Measurements from ENCODE around the gene MACROD2. TPM values are rescaled to one million over a fixed set of nuclear protein-coding genes. Genes with fewer than 3 reads are reported as not detected.
A peak's percentile ranks its signal among the peaks of the same experiment; 100 is the strongest.

The MACROD2 gene
- polyA plus RNA-seq, 2 of the 4 experiments (the other 2 are of a cell fraction), result 0.96 to 1.3 TPM

- Histone ChIP-seq H3K4me2 (no peak overlapping the region), H3K27ac (no peak overlapping the region), H3K4me3 (no peak overlapping the region), H3K9me3 (0 out of 3 replicates have a peak, but pooled peaks cover 3% of the 10 kb centered on the region), H3K4me1 (no peaks in the 10 kb centered on the region)
- ChIA-PET POLR2A (no interaction called here), CTCF (no interaction called here)
- DNase-seq (ENCODE audit: low read depth in 1 of 2, low spot score in 1 of 2), result no peak
- no peak for FAIRE-seq
- no peak for ATAC-seq
- no peak for TF ChIP-seq ZC3H11A (IDR thresholded peaks at IDR 0.05)
- TF ChIP-seq PBX3 (IDR thresholded peaks at IDR 0.05), result no peak
- no peak for TF ChIP-seq KDM5A (IDR thresholded peaks at IDR 0.05)
- no peak for TF ChIP-seq GATA3 (IDR thresholded peaks at IDR 0.05; ENCODE audit: borderline replicate concordance)
- TF ChIP-seq MAFK (IDR thresholded peaks at IDR 0.05; ENCODE audit: partially characterized antibody), result no peak
- TF ChIP-seq NFE2L2 (conservative IDR thresholded peaks at IDR 0.05; ENCODE audit: low read length), result no peak
- TF ChIP-seq ATOH8 (CRISPR knock-in tag; IDR thresholded peaks at IDR 0.05; ENCODE audit: low read depth), result no peak
- TF ChIP-seq SMC3 (IDR thresholded peaks at IDR 0.05), result no peak
- no peak for TF ChIP-seq BCL3 (IDR thresholded peaks at IDR 0.05)
Observed at GRCh38 chr20:15100506-15101160, 1105.3 kb downstream of the MACROD2 start.

- no peak for TF ChIP-seq TP53 (CRISPR knock-in tag; IDR thresholded peaks at IDR 0.05)
- no peak for TF ChIP-seq RNF2 (IDR thresholded peaks at IDR 0.05; ENCODE audit: borderline replicate concordance, low read depth)
- no peak for TF ChIP-seq NPAS2 (CRISPR knock-in tag; IDR thresholded peaks at IDR 0.05; ENCODE audit: borderline replicate concordance)
- no peak for TF ChIP-seq ATOH8 (CRISPR knock-in tag; IDR thresholded peaks at IDR 0.05; ENCODE audit: low read depth)
- no peak for TF ChIP-seq CHD4 (IDR thresholded peaks at IDR 0.05; ENCODE audit: borderline replicate concordance)
- TF ChIP-seq E2F6 (IDR thresholded peaks at IDR 0.05; ENCODE audit: borderline replicate concordance, low read depth), result no peak
- no peak for TF ChIP-seq ZNF302 (CRISPR knock-in tag; IDR thresholded peaks at IDR 0.05)
- TF ChIP-seq CEBPB (IDR thresholded peaks at IDR 0.05), result no peak
- TF ChIP-seq CBX2 (IDR thresholded peaks at IDR 0.05; ENCODE audit: borderline replicate concordance, low read depth), result no peak
- TF ChIP-seq REST (IDR thresholded peaks at IDR 0.05), result no peak
- TF ChIP-seq NFE2L2 (conservative IDR thresholded peaks at IDR 0.05; ENCODE audit: low read length), result no peak
- no peak for TF ChIP-seq FOSB (CRISPR knock-in tag; IDR thresholded peaks at IDR 0.05)
- no peak for TF ChIP-seq ELK1 (IDR thresholded peaks at IDR 0.05; ENCODE audit: low read depth, low read length)
- no peak for TF ChIP-seq MAX (IDR thresholded peaks at IDR 0.05)
- WGBS (ENCODE audit: missing lambda C conversion rate), result 74% methylated on average over 1 of the region's 1 CpG
- DNase-seq (ENCODE audit: low read depth in 1 of 2, low spot score in 1 of 2) (peak in 1 of 2 experiments; percentile 19), FAIRE-seq (no peak), ATAC-seq (no peak)
- no peaks in the 10 kb centered on the region for H3K4me1 ChIP-seq
- no peak overlapping the region for H3K4me2 ChIP-seq
- ChIA-PET POLR2A (no interaction called here), CTCF (no interaction called here)
- H3K27ac ChIP-seq, result no peak overlapping the region
- H3K4me3 ChIP-seq, result no peak overlapping the region
- no peaks in the 10 kb centered on the region for H3K9me3 ChIP-seq
Observed at GRCh38 chr20:15107931-15108330, 1112.6 kb downstream of the MACROD2 start.

Measured in A549 (cell line).